CD4-positive, alpha-beta T cell (primary cell): ENCODE results near the gene PRSS36. TPM values are rescaled to one million over a fixed set of nuclear protein-coding genes. Genes with fewer than 3 reads are reported as not detected.
"Not testable (repeated sequence)": the region's sequence is repeated elsewhere in the genome, so short reads cannot be mapped to it uniquely, and the experiment has no call there.

Experiments used
- ATAC-seq: fragments of 200-7000 bp; cut with Tn5 transposase; one replicate; pipeline ENCODE4 v1.10.0; 2022; ENCODE audit warnings: mild to moderate bottlenecking; ENCODE audit not compliant: poor library complexity
- CTCF ChIA-PET: fragments of 350-600 bp; sonication (Branson Sonifier 250); formaldehyde crosslinking; loops from one replicate; lab custom pipeline; 2021; ENCODE audit warnings: antibody characterized with exemption, inconsistent platforms; lab: Charles Lee
- POLR2A ChIA-PET: fragments of 350-600 bp; sonication (Branson Sonifier 250); formaldehyde crosslinking; loops from one replicate; lab custom pipeline; 2021; ENCODE audit warnings: antibody characterized with exemption, inconsistent platforms; lab: Charles Lee
- DNase-seq, 14 experiments: peaks; one replicate each; pipeline ENCODE4 v3.0.0-alpha.2; 2013 to 2020; ENCODE audit warnings: mixed read lengths in 2 of 14
- H3K27ac ChIP-seq, 2 donors: one replicate each; pipeline versions ENCODE4 v1.5.1 to v1.7.0; 2013; ENCODE audit warnings: low read length in 2 of 2, low read depth in 1 of 2, mild to moderate bottlenecking in 1 of 2
- H3K27me3 ChIP-seq, 2 experiments: 1 replicate in 1 of 2; 2 replicates in 1 of 2; pipeline versions ENCODE4 v1.6.1 to v1.7.0; 2013; ENCODE audit warnings: low read length in 2 of 2, control low read depth in 1 of 2, mild to moderate bottlenecking in 1 of 2, moderate library complexity in 1 of 2; ENCODE audit not compliant: insufficient read depth in 2 of 2, control insufficient read depth in 1 of 2
- H3K36me3 ChIP-seq: one replicate; pipeline ENCODE4 v1.6.1; 2013; ENCODE audit warnings: low read length, control low read depth; ENCODE audit not compliant: insufficient read depth
- H3K4me1 ChIP-seq: one replicate; pipeline ENCODE4 v1.6.1; 2013; ENCODE audit warnings: low read length, control low read depth; ENCODE audit not compliant: insufficient read depth
- H3K4me3 ChIP-seq: one replicate; pipeline ENCODE4 v1.5.1; 2013; ENCODE audit warnings: mild to moderate bottlenecking, low read length, moderate library complexity
- H3K9me3 ChIP-seq, 2 experiments: 1 replicate in 1 of 2; 2 replicates in 1 of 2; pipeline versions ENCODE4 v1.6.1 to v1.7.0; 2013; ENCODE audit warnings: low read length in 2 of 2, mild to moderate bottlenecking in 2 of 2, control low read depth in 1 of 2, moderate library complexity in 1 of 2; ENCODE audit not compliant: control insufficient read depth in 1 of 2, insufficient read depth in 1 of 2
- H3K27ac Mint-ChIP-seq: one replicate; pipeline ENCODE4 v1.8.0; 2020; ENCODE audit warnings: mixed read lengths
- H3K27me3 Mint-ChIP-seq: one replicate; pipeline ENCODE4 v1.8.0; 2021; ENCODE audit warnings: mixed read lengths
- H3K36me3 Mint-ChIP-seq: one replicate; pipeline ENCODE4 v1.8.0; 2021; ENCODE audit warnings: low read depth, mixed read lengths
- H3K4me1 Mint-ChIP-seq: one replicate; pipeline ENCODE4 v1.8.0; 2021; ENCODE audit warnings: low read depth, mixed read lengths
- H3K4me3 Mint-ChIP-seq: one replicate; pipeline ENCODE4 v1.8.0; 2020; ENCODE audit warnings: mild to moderate bottlenecking, mixed read lengths
- H3K9me3 Mint-ChIP-seq: one replicate; pipeline ENCODE4 v1.8.0; 2020; ENCODE audit warnings: mixed read lengths
- intact Hi-C, 2 experiments: fragments of 100-400 bp; cut with DNase I in 1 of 2; cut with micrococcal nuclease in 1 of 2; formaldehyde crosslinking; loops; one replicate each; pipeline versions ENCODE4 v1.15.1 to v1.9.0; 2023 to 2025; cut with DNase I, micrococcal nuclease
- total RNA-seq, 174 experiments: library from RNA in 2 of 174; stranded (reverse) in 2 of 174; gene quantifications; one replicate each; pipeline ENCODE4 v1.2.3 and lab custom pipeline; 2021 to 2026
- TF ChIP-seq, protein P1 (sequence below): fragments of 200-600 bp; IDR thresholded peaks from one replicate; pipeline ENCODE4 v1.8.0; 2022; ENCODE audit warnings: antibody characterized with exemption, mild to moderate bottlenecking

The PRSS36 gene
- total RNA-seq, 2 experiments from 2014 or later, result 0.33 to 0.56 TPM

DNA sequence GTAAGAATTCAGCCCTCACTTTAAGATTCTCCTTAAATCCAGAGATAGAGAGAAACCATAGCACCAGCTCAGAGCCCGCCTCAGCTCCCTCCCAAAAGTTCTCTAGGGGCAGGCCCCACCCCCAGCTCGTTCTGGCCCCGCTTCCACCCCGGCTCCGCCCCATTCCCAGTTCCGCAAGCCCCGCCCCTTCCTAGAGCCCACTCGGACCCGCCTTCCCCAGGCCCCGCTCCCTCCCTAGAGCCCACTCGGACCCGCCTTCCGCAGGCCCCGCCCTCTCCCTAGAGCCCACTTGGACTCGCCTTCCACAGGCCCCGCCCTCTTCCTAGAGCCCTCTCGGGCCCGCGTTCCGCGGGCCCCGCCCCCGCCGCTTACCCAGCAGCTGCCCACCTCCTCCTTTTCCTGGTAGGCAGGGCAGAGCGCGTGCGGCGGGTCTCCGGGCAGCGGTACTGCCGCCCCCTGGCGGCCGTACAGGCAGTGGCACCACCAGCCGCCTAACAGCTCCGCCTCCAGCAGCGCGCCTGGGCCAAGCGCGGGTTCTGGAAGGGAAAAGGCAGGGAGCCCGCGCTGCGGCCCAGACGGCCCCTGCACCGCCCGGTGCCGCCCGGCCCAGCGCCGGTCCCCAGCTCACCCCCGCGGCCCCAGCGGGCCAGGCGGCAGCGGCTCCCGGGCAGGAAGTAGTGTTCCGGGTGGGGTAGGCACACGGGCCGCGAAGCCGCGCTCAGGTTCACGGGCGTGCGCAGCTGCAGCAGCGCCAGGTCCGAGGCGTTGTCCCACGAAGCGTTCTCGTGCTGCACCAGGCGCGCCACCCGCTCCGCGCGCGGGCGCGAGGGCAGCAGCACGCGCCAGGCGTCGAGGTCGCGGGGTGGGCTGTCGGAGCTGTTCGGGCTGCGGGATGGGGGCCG is 7.5 kb downstream of the PRSS36 start:
- Mint-ChIP-seq H3K27ac (peak overlapping the region; percentile 84), H3K4me1 (peaks cover 13% of the 10 kb centered on the region), H3K9me3 (no peaks in the 10 kb centered on the region), H3K27me3 (peaks cover under 1% of the 10 kb centered on the region), H3K36me3 (no peaks in the 10 kb centered on the region), H3K4me3 (peak overlapping the region; percentile 84)
- H3K27ac ChIP-seq, result peak overlapping the region; percentile 29 to 76
- H3K9me3 ChIP-seq, result no peaks in the 10 kb centered on the region
- H3K4me3 ChIP-seq, result peak overlapping the region; percentile 41
- H3K36me3 ChIP-seq, result no peaks in the 10 kb centered on the region
- CTCF ChIA-PET, result interaction anchor here (0.6 to 2.1 kb wide), 42 partner anchors 12 to 731 kb away, joined by 3 to 32 read pairs (median 4); partner anchors contain the start of genes ARMC5, BCKDK, FUS and HSD3B7
- ATAC-seq (peak; percentile 86), DNase-seq (peak; percentile 88 to 100 (median 96))
- H3K27me3 ChIP-seq, result no peaks in the 10 kb centered on the region
- peaks cover 23% of the 10 kb centered on the region for H3K4me1 ChIP-seq
- TF ChIP-seq, protein P1, sequence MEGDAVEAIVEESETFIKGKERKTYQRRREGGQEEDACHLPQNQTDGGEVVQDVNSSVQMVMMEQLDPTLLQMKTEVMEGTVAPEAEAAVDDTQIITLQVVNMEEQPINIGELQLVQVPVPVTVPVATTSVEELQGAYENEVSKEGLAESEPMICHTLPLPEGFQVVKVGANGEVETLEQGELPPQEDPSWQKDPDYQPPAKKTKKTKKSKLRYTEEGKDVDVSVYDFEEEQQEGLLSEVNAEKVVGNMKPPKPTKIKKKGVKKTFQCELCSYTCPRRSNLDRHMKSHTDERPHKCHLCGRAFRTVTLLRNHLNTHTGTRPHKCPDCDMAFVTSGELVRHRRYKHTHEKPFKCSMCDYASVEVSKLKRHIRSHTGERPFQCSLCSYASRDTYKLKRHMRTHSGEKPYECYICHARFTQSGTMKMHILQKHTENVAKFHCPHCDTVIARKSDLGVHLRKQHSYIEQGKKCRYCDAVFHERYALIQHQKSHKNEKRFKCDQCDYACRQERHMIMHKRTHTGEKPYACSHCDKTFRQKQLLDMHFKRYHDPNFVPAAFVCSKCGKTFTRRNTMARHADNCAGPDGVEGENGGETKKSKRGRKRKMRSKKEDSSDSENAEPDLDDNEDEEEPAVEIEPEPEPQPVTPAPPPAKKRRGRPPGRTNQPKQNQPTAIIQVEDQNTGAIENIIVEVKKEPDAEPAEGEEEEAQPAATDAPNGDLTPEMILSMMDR, result peak; percentile 79
- POLR2A ChIA-PET, result interaction anchor here (0.6 to 4.1 kb wide), 46 partner anchors 9 to 765 kb away, joined by 3 to 152 read pairs (median 5); partner anchors contain the start of genes ARMC5, FUS, HSD3B7 and KAT8
- intact Hi-C loops, result loop anchor here (1.0 to 10.0 kb wide), 12 partner anchors 24 to 185 kb away; partner anchors contain the start of genes HSD3B7 (in 2 of the 2), BCKDK (in 1 of the 2), FUS (in 1 of the 2) and PYCARD (in 1 of the 2)

DNA sequence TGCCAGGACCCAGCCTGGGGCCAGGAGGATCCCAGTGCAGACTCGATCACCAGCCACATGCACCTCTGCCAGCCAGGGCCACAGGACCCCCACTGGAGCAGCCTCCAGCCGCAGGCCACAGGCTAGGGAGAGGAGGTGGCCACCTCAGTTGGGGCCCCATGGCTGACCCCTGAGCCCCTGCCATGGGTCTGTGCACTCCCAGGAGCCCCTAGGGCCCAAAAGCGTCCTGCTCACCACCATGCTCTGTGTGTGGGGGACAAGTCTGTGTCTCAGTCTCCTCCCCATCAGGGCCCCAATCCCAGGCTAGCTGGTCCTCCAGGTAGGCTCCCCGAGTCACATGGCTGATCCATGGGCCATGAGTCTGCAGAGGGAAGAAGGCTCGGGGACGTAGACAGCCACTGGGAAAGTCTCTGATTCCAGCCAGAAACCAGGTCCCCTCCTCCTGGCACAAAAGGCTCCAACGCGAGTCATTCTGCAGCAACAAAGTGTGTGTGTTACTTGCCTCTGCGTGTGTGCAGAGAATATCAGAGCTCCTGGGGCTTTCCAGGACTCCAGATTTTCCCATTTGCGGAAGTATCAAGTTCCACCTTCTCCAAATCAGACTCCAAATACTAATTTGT is 8.3 kb downstream of the PRSS36 start:
- H3K9me3 ChIP-seq, result no peaks in the 10 kb centered on the region
- TF ChIP-seq, protein P1, result no peak
- intact Hi-C loops, result loop anchor here (1.0 to 10.0 kb wide), 12 partner anchors 23 to 184 kb away; partner anchors contain the start of genes HSD3B7 (in 2 of the 2), BCKDK (in 1 of the 2), FUS (in 1 of the 2) and PYCARD (in 1 of the 2)
- ChIA-PET CTCF (interaction anchor here (0.6 to 2.1 kb wide), 40 partner anchors 12 to 732 kb away, joined by 3 to 32 read pairs (median 4); partner anchors contain the start of genes ARMC5, BCKDK, FUS and HSD3B7), POLR2A (interaction anchor here (0.6 to 4.1 kb wide), 43 partner anchors 9 to 764 kb away, joined by 3 to 152 read pairs (median 5); partner anchors contain the start of genes ARMC5, FUS, HSD3B7 and KAT8)
- H3K4me3 ChIP-seq, result peak overlapping the region; percentile 41
- no peaks in the 10 kb centered on the region for H3K36me3 ChIP-seq
- H3K27me3 ChIP-seq, result no peaks in the 10 kb centered on the region
- Mint-ChIP-seq H3K27me3 (no peaks in the 10 kb centered on the region), H3K4me3 (peak overlapping the region; percentile 84), H3K9me3 (no peaks in the 10 kb centered on the region), H3K4me1 (peaks cover 13% of the 10 kb centered on the region), H3K27ac (peak overlapping the region; percentile 84), H3K36me3 (no peaks in the 10 kb centered on the region)
- ATAC-seq (no peak), DNase-seq (peak in 2 of 14 experiments; percentile 6 to 12)
- peak overlapping the region; percentile 29 to 76 for H3K27ac ChIP-seq
- peaks cover 23% of the 10 kb centered on the region for H3K4me1 ChIP-seq

DNA sequence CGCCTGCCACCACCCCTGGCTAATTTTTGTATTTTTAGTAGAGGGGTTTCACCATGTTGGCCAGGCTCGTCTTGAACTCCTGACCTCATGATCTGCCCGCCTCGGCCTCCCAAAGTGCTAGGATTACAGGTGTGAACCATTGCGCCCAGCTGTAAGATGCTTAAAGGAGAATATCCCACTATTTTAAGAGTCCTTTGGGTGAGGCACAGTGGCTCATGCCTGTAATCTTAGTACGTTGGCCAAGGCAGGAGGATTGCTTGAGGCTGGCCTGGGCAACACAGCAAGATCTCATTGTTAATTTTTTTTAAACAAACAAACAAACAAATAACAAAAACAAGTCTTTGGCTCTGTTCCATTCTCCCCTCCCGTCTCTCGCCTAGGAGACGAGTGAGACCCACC is 8.8 kb downstream of the PRSS36 start:
- not testable (repeated sequence) for H3K27ac ChIP-seq, H3K36me3 ChIP-seq, H3K27me3 ChIP-seq, DNase-seq, H3K27me3 Mint-ChIP-seq, H3K9me3 Mint-ChIP-seq, H3K4me3 ChIP-seq, H3K27ac Mint-ChIP-seq, H3K36me3 Mint-ChIP-seq, H3K9me3 ChIP-seq, ATAC-seq
- POLR2A ChIA-PET, result interaction anchor here (1.2 to 4.1 kb wide), 5 partner anchors 8 to 197 kb away, joined by 5 to 152 read pairs (median 64); partner anchors contain the start of genes FUS, KAT8, ZNF646 and ZNF668
- H3K4me1 ChIP-seq, result peaks cover 23% of the 10 kb centered on the region
- peak overlapping the region; percentile 34 for H3K4me3 Mint-ChIP-seq
- intact Hi-C loops, result loop anchor here in 1 of 2 experiments (5.0 to 10.0 kb wide), 2 partner anchors 34 to 64 kb away; partner anchors contain the start of genes BCKDK and PYCARD
- peaks cover 13% of the 10 kb centered on the region for H3K4me1 Mint-ChIP-seq
- CTCF ChIA-PET, result interaction anchor here (1.9 to 2.1 kb wide), 2 partner anchors 20 to 24 kb away, joined by 26 to 32 read pairs; partner anchors contain the start of gene KAT8
